K562 (cell line): ENCODE measurements around the gene RSPH6A. TPM values are rescaled to one million over a fixed set of nuclear protein-coding genes. Genes with fewer than 3 reads are reported as not detected.
A peak's percentile ranks its signal among the peaks of the same experiment; 100 is the strongest.

ENCODE experiments used
- GATAD2A ChIP-seq: fragments of 450-650 bp; IDR thresholded peaks from 2 replicates; pipeline ENCODE4 v1.6.1; 2017
- HDAC3 ChIP-seq: fragments of 450-650 bp; IDR thresholded peaks from 2 replicates; pipeline ENCODE4 v1.6.1; 2018; ENCODE audit warnings: borderline replicate concordance, mild to moderate bottlenecking, moderate library complexity; ENCODE audit not compliant: partially characterized antibody
- HNRNPH1 ChIP-seq: fragments of 200-400 bp; formaldehyde crosslinking; optimal IDR thresholded peaks from 2 replicates; pipeline ENCODE3; 2017; ENCODE audit warnings: low read depth, mild to moderate bottlenecking, low read length, moderate library complexity
- MYNN ChIP-seq, 2 experiments: sonication (generic); formaldehyde crosslinking in 1 of 2; IDR thresholded peaks; 2 replicates each; pipeline versions ENCODE4 v1.5.0 to v1.6.1; 2016 to 2020; ENCODE audit warnings: antibody characterized with exemption in 1 of 2, missing genetic modification reagents in 1 of 2
- SAFB2 ChIP-seq: fragments of 200-400 bp; formaldehyde crosslinking; IDR thresholded peaks from 2 replicates; pipeline ENCODE4 v1.6.1; 2018; ENCODE audit warnings: borderline replicate concordance, low read length, low read depth, moderate library complexity; ENCODE audit not compliant: severe bottlenecking
- SIX5 ChIP-seq, 2 experiments: IDR thresholded peaks; 2 replicates each; pipeline ENCODE4 v1.6.1; 2011; ENCODE audit warnings: low read length in 2 of 2, borderline replicate concordance in 1 of 2, low read depth in 1 of 2, mild to moderate bottlenecking in 1 of 2, moderate library complexity in 1 of 2; ENCODE audit not compliant: insufficient read depth in 1 of 2
- SLC30A9 ChIP-seq: fragments of 250-450 bp; sonication (Bioruptor Pico); IDR thresholded peaks from 2 replicates; pipeline ENCODE4 v1.8.0; 2022; ENCODE audit warnings: mild to moderate bottlenecking, moderate library complexity
- TAF15 ChIP-seq: fragments of 200-400 bp; formaldehyde crosslinking; IDR thresholded peaks from 2 replicates; pipeline ENCODE4 v1.6.1; 2017; ENCODE audit warnings: mild to moderate bottlenecking, low read depth, low read length, moderate library complexity
- ZFP91 ChIP-seq: sonication (generic); formaldehyde crosslinking; IDR thresholded peaks from 2 replicates; pipeline ENCODE4 v1.8.0; 2022; ENCODE audit warnings: mild to moderate bottlenecking, missing genetic modification reagents
- ZNF518B ChIP-seq: fragments of 250-450 bp; sonication (Bioruptor Pico); IDR thresholded peaks from 2 replicates; pipeline ENCODE4 v1.5.0; 2021; ENCODE audit warnings: mild to moderate bottlenecking, moderate library complexity
- ZNF695 ChIP-seq: fragments of 450-650 bp; formaldehyde crosslinking; IDR thresholded peaks from 2 replicates; pipeline ENCODE4 v1.4.0; 2020; ENCODE audit warnings: mild to moderate bottlenecking, moderate library complexity
- ZNF780A ChIP-seq: fragments of 250-450 bp; sonication (Bioruptor Pico); IDR thresholded peaks from 2 replicates; pipeline ENCODE4 v1.5.0; 2021; ENCODE audit warnings: mild to moderate bottlenecking
- polyA plus RNA-seq, 8 experiments: library from polyadenylated mRNA; depleted of rRNA in 4 of 8; stranded (reverse) in 5 of 8; unstranded in 3 of 8; fragments of >200 nt; fragmentation: Nextera tagmentation in 2 of 8; fragmentation: Illumina TruSeq in 1 of 8; extraction: Ambion mirVana in 2 of 8; extraction: Trizol in 1 of 8; gene quantifications; 2 replicates each; pipeline versions ENCODE4 v1.2.1 to v1.2.3, GENCODE V29; 2011 to 2014; ENCODE audit warnings: inconsistent platforms in 1 of 8, missing spikeins in 1 of 8
- total RNA-seq, 7 experiments: library from RNA; depleted of rRNA in 6 of 7; stranded (reverse); fragments of >200 nt in 6 of 7; fragmentation: Illumina TruSeq in 2 of 7; extraction: Trizol in 2 of 7; gene quantifications; 2 replicates each; pipeline versions ENCODE4 v1.2.1 to v1.2.3, GENCODE V29; 2011 to 2021; ENCODE audit warnings: low replicate concordance in 1 of 7
- TF ChIP-seq, protein P1 (sequence below): sonication (generic); formaldehyde crosslinking; IDR thresholded peaks from 2 replicates; pipeline ENCODE4 v1.8.1; 2023; ENCODE audit warnings: missing genetic modification reagents, mild to moderate bottlenecking, borderline replicate concordance
- TF ChIP-seq, protein P2 (sequence below): fragments of 250-450 bp; sonication (Bioruptor Pico); IDR thresholded peaks from 2 replicates; pipeline ENCODE4 v1.6.1; 2021; ENCODE audit warnings: mild to moderate bottlenecking

Gene RSPH6A
- total and polyA plus RNA-seq, 9 of the 15 experiments (the other 6 are each of a cell fraction or from before 2014, with no cell fraction given), result 0.03 to 0.15 (median 0.07) TPM; not detected in 5

GRCh38 chr19:45770192-45771101, 44.7 kb downstream of the RSPH6A start (continued):
- TF ChIP-seq, protein P1, sequence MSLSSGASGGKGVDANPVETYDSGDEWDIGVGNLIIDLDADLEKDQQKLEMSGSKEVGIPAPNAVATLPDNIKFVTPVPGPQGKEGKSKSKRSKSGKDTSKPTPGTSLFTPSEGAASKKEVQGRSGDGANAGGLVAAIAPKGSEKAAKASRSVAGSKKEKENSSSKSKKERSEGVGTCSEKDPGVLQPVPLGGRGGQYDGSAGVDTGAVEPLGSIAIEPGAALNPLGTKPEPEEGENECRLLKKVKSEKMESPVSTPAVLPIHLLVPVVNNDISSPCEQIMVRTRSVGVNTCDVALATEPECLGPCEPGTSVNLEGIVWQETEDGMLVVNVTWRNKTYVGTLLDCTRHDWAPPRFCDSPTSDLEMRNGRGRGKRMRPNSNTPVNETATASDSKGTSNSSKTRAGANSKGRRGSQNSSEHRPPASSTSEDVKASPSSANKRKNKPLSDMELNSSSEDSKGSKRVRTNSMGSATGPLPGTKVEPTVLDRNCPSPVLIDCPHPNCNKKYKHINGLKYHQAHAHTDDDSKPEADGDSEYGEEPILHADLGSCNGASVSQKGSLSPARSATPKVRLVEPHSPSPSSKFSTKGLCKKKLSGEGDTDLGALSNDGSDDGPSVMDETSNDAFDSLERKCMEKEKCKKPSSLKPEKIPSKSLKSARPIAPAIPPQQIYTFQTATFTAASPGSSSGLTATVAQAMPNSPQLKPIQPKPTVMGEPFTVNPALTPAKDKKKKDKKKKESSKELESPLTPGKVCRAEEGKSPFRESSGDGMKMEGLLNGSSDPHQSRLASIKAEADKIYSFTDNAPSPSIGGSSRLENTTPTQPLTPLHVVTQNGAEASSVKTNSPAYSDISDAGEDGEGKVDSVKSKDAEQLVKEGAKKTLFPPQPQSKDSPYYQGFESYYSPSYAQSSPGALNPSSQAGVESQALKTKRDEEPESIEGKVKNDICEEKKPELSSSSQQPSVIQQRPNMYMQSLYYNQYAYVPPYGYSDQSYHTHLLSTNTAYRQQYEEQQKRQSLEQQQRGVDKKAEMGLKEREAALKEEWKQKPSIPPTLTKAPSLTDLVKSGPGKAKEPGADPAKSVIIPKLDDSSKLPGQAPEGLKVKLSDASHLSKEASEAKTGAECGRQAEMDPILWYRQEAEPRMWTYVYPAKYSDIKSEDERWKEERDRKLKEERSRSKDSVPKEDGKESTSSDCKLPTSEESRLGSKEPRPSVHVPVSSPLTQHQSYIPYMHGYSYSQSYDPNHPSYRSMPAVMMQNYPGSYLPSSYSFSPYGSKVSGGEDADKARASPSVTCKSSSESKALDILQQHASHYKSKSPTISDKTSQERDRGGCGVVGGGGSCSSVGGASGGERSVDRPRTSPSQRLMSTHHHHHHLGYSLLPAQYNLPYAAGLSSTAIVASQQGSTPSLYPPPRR (CRISPR knock-in tag), result no peak
- TF ChIP-seq SAFB2, result no peak
- no peak for TF ChIP-seq TAF15
- no peak for TF ChIP-seq ZNF695
- TF ChIP-seq HNRNPH1, result no peak
- peak; percentile 62; the same call in 1 of the 2 replicates for TF ChIP-seq GATAD2A
- TF ChIP-seq HDAC3, result no peak
- TF ChIP-seq, protein P2, sequence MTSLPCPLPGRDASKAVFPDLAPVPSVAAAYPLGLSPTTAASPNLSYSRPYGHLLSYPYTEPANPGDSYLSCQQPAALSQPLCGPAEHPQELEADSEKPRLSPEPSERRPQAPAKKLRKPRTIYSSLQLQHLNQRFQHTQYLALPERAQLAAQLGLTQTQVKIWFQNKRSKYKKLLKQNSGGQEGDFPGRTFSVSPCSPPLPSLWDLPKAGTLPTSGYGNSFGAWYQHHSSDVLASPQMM (CRISPR knock-in tag), result no peak
- no peak for TF ChIP-seq SLC30A9 (CRISPR knock-in tag)
- no peak for TF ChIP-seq ZNF518B (CRISPR knock-in tag)
- 0 out of 2 replicates have a peak, but pooled peaks have one; percentile 48 for TF ChIP-seq ZNF780A (CRISPR knock-in tag)
- TF ChIP-seq ZFP91 (CRISPR knock-in tag), result no peak
- no peak for TF ChIP-seq SIX5 (IDR thresholded peaks at IDR 0.05; ENCODE audit: borderline replicate concordance in 1 of 2, insufficient read depth in 1 of 2, low read depth in 1 of 2, low read length in 2 of 2)
- peak; percentile 79 for TF ChIP-seq MYNN (IDR thresholded peaks at IDR 0.05)
- TF ChIP-seq MYNN (CRISPR knock-in tag; IDR thresholded peaks at IDR 0.05), result no peak
